Measurements from ENCODE around the gene GRIK3.

- TF ChIP-seq, protein P1, sequence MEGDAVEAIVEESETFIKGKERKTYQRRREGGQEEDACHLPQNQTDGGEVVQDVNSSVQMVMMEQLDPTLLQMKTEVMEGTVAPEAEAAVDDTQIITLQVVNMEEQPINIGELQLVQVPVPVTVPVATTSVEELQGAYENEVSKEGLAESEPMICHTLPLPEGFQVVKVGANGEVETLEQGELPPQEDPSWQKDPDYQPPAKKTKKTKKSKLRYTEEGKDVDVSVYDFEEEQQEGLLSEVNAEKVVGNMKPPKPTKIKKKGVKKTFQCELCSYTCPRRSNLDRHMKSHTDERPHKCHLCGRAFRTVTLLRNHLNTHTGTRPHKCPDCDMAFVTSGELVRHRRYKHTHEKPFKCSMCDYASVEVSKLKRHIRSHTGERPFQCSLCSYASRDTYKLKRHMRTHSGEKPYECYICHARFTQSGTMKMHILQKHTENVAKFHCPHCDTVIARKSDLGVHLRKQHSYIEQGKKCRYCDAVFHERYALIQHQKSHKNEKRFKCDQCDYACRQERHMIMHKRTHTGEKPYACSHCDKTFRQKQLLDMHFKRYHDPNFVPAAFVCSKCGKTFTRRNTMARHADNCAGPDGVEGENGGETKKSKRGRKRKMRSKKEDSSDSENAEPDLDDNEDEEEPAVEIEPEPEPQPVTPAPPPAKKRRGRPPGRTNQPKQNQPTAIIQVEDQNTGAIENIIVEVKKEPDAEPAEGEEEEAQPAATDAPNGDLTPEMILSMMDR (IDR thresholded peaks at IDR 0.05), result no peak
- TF ChIP-seq POLR2A (IDR thresholded peaks at IDR 0.05), result no peak
These were observed 215.5 kb downstream of the GRIK3 start for GRCh38 chr1:36818771-36819170.

All from stomach (tissue), 4 donors.